MM.1S (cell line): Measurements from ENCODE around the gene CCDC150.

Experiments used
- DNase-seq: peaks from one replicate; pipeline ENCODE4 v3.0.0-alpha.2; 2015
- H2AFZ ChIP-seq: fragments of 300-600 bp; sonication (generic); 2 replicates; pipeline ENCODE4 v1.6.0; 2016; ENCODE audit warnings: antibody characterized with exemption, low read length
- H3F3A ChIP-seq: fragments of 300-600 bp; sonication (generic); 2 replicates; pipeline ENCODE4 v1.6.1; 2016; ENCODE audit warnings: mild to moderate bottlenecking, antibody characterized with exemption, low read length, moderate library complexity, mixed read lengths; ENCODE audit not compliant: insufficient read depth
- H3K27ac ChIP-seq: fragments of 300-600 bp; sonication (generic); 2 replicates; pipeline ENCODE4 v1.5.1; 2016; ENCODE audit warnings: mild to moderate bottlenecking, low read length
- H3K27me3 ChIP-seq: fragments of 300-600 bp; sonication (generic); replicated peaks from 2 replicates; pipeline ENCODE4 v1.6.0; 2016; ENCODE audit warnings: low read length; ENCODE audit not compliant: insufficient read depth
- H3K36me3 ChIP-seq: fragments of 300-600 bp; sonication (generic); replicated peaks from 2 replicates; pipeline ENCODE4 v1.6.1; 2016; ENCODE audit warnings: mild to moderate bottlenecking, low read length, mixed read lengths; ENCODE audit not compliant: insufficient read depth
- H3K4me1 ChIP-seq: fragments of 300-600 bp; sonication (generic); 2 replicates; pipeline ENCODE4 v1.6.1; 2016; ENCODE audit warnings: low read length, mixed read lengths
- H3K4me2 ChIP-seq: fragments of 300-600 bp; sonication (generic); 2 replicates; pipeline ENCODE4 v1.6.0; 2016; ENCODE audit warnings: low read depth, low read length
- H3K4me3 ChIP-seq: fragments of 300-600 bp; sonication (generic); 2 replicates; pipeline ENCODE4 v1.5.1; 2016; ENCODE audit warnings: low read length, mixed read lengths
- H3K79me2 ChIP-seq: fragments of 300-600 bp; sonication (generic); 2 replicates; pipeline ENCODE4 v1.6.1; 2016; ENCODE audit warnings: mixed run types, low read length, mixed read lengths
- H3K9ac ChIP-seq: fragments of 300-600 bp; sonication (generic); 2 replicates; pipeline ENCODE4 v1.6.1; 2016; ENCODE audit warnings: low read length, mixed read lengths
- H3K9me2 ChIP-seq: fragments of 300-600 bp; sonication (generic); replicated peaks from 2 replicates; pipeline ENCODE4 v1.6.1; 2016; ENCODE audit warnings: mild to moderate bottlenecking, low read length, mixed read lengths; ENCODE audit not compliant: insufficient read depth
- H3K9me3 ChIP-seq: fragments of 300-600 bp; sonication (generic); replicated peaks from 2 replicates; pipeline ENCODE4 v1.6.1; 2016; ENCODE audit warnings: mild to moderate bottlenecking, low read length, mixed read lengths; ENCODE audit not compliant: insufficient read depth
- H4K20me1 ChIP-seq: fragments of 300-600 bp; sonication (generic); 2 replicates; pipeline ENCODE4 v1.6.1; 2016; ENCODE audit warnings: mild to moderate bottlenecking, low read length, moderate library complexity, mixed read lengths; ENCODE audit not compliant: insufficient read depth
- EZH2 ChIP-seq: fragments of 300-600 bp; sonication (generic); optimal IDR thresholded peaks from 2 replicates; pipeline ENCODE3; 2017; ENCODE audit warnings: low read depth, mild to moderate bottlenecking, antibody characterized with exemption, low read length, mixed read lengths
- EZH2phosphoT487 ChIP-seq: fragments of 300-600 bp; sonication (generic); IDR thresholded peaks from 2 replicates; pipeline ENCODE4 v1.6.1; 2018; ENCODE audit warnings: antibody characterized with exemption, low read length
- TF ChIP-seq, protein P1 (sequence below): fragments of 300-600 bp; sonication (generic); IDR thresholded peaks from 2 replicates; pipeline ENCODE4 v1.5.1; 2016; ENCODE audit warnings: antibody characterized with exemption, low read length, mixed read lengths

CCDC150 gene

DNA sequence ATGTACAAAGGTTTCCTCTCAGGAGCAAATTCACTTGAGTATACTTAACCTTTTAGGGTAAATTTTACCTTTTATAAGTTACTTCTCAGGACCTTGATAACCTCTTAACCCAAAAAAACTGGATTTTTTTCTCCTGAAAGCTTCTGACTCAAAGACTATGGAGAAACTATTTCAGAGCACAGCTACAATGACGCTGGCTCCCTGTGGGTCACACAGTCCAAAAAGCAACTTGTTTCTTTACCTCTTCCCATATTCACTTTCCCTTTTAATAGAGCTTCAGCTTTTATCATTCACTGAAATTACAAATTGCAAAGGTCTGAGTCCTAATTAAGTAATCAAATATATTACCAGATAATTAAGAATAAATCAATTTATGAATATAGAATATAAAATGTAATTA lies 127.6 kb downstream of the CCDC150 start:
- H3F3A ChIP-seq: no peaks in the 10 kb centered on the region
- no peak overlapping the region for H3K4me3 ChIP-seq
- H3K36me3 ChIP-seq: peaks cover 10% of the 10 kb centered on the region; the same call in 1 of the 2 replicates
- no peaks in the 10 kb centered on the region for H4K20me1 ChIP-seq
- H3K79me2 ChIP-seq: no peaks in the 10 kb centered on the region
- no peak overlapping the region for H2AFZ ChIP-seq
- H3K9me3 ChIP-seq: no peaks in the 10 kb centered on the region
- no peak overlapping the region for H3K4me2 ChIP-seq
- no peaks in the 10 kb centered on the region for H3K4me1 ChIP-seq
- H3K27me3 ChIP-seq: no peaks in the 10 kb centered on the region
- H3K27ac ChIP-seq: no peak overlapping the region
- no peaks in the 10 kb centered on the region for H3K9me2 ChIP-seq
- TF ChIP-seq EZH2phosphoT487 (no peak), EZH2 (no peak)
- TF ChIP-seq, protein P1, sequence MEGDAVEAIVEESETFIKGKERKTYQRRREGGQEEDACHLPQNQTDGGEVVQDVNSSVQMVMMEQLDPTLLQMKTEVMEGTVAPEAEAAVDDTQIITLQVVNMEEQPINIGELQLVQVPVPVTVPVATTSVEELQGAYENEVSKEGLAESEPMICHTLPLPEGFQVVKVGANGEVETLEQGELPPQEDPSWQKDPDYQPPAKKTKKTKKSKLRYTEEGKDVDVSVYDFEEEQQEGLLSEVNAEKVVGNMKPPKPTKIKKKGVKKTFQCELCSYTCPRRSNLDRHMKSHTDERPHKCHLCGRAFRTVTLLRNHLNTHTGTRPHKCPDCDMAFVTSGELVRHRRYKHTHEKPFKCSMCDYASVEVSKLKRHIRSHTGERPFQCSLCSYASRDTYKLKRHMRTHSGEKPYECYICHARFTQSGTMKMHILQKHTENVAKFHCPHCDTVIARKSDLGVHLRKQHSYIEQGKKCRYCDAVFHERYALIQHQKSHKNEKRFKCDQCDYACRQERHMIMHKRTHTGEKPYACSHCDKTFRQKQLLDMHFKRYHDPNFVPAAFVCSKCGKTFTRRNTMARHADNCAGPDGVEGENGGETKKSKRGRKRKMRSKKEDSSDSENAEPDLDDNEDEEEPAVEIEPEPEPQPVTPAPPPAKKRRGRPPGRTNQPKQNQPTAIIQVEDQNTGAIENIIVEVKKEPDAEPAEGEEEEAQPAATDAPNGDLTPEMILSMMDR: no peak
- DNase-seq: no peak
- no peak overlapping the region for H3K9ac ChIP-seq
